Gastrocnemius medialis (tissue), 4 donors: ENCODE results near the gene STXBP4. TPM values are rescaled to one million over a fixed set of nuclear protein-coding genes. Genes with fewer than 3 reads are reported as not detected.

Source experiments
- ATAC-seq, 2 donors: fragments of 150-250 bp; one replicate each; pipeline ENCODE4 v1.9.1; 2016
- DNase-seq, 2 donors: peaks; one replicate each; pipeline ENCODE4 v3.0.0-alpha.2; 2019
- H3K27ac ChIP-seq, 4 donors: fragments of 200-600 bp; sonication (generic); 1 replicate in 1 of 4; 2 replicates in 3 of 4; pipeline ENCODE4 v1.5.1; 2016 to 2018; ENCODE audit warnings: mild to moderate bottlenecking in 2 of 4, moderate library complexity in 1 of 4
- H3K27me3 ChIP-seq, 3 donors: fragments of 200-600 bp; sonication (generic) in 2 of 3; 1 replicate in 1 of 3; 2 replicates in 2 of 3; pipeline versions ENCODE4 v1.5.1 to v1.6.0; 2016 to 2019; ENCODE audit warnings: mild to moderate bottlenecking in 1 of 3, moderate library complexity in 1 of 3
- H3K36me3 ChIP-seq, 2 donors: fragments of 200-600 bp; sonication (generic) in 1 of 2; one replicate each; pipeline ENCODE4 v1.5.1; 2017 to 2018
- H3K4me1 ChIP-seq, 2 donors: fragments of 200-600 bp; sonication (generic) in 1 of 2; one replicate each; pipeline ENCODE4 v1.5.1; 2016 to 2017; ENCODE audit warnings: mild to moderate bottlenecking in 2 of 2
- H3K4me3 ChIP-seq, 4 donors: fragments of 200-600 bp; sonication (generic) in 3 of 4; 1 replicate in 1 of 4; 2 replicates in 3 of 4; pipeline ENCODE4 v1.5.1; 2016 to 2019; ENCODE audit warnings: mild to moderate bottlenecking in 2 of 4
- H3K9me3 ChIP-seq, 3 donors: fragments of 200-600 bp; sonication (generic) in 2 of 3; 1 replicate in 1 of 3; 2 replicates in 2 of 3; pipeline ENCODE4 v1.5.1; 2016 to 2019
- POLR2A ChIP-seq, 2 donors: fragments of 450-650 bp; IDR thresholded peaks; one replicate each; pipeline ENCODE4 v1.6.1; 2017; ENCODE audit warnings: antibody characterized with exemption in 2 of 2, mild to moderate bottlenecking in 2 of 2, moderate library complexity in 2 of 2
- in situ Hi-C, 4 donors: fragments of 200-750 bp; cut with MboI; loops; one replicate each; pipeline versions ENCODE4 v1.15.0 to v1.8.0; 2017; ENCODE audit warnings: low sequenced_read_pairs in 4 of 4
- intact Hi-C: fragments of 100-400 bp; cut with DNase I; formaldehyde crosslinking; loops from one replicate; pipeline ENCODE4 v1.15.1; 2023; ENCODE audit warnings: low total_unique reads
- total RNA-seq, 4 donors: library from RNA; depleted of rRNA; stranded (reverse); fragments of >200 nt; gene quantifications; one replicate each; pipeline versions ENCODE4 v1.1.0 to v1.2.3, GENCODE V29; 2016
- TF ChIP-seq, protein P1 (sequence below), 5 experiments: fragments of 450-650 bp in 3 of 5; fragments of 200-600 bp in 2 of 5; sonication (generic) in 2 of 5; IDR thresholded peaks in 4 of 5; conservative IDR thresholded peaks in 1 of 5; 1 replicate in 4 of 5; 2 replicates in 1 of 5; pipeline ENCODE4 v1.5.1; 2016 to 2019; ENCODE audit warnings: antibody characterized with exemption in 5 of 5, mild to moderate bottlenecking in 3 of 5, moderate library complexity in 3 of 5

Gene STXBP4
- total RNA-seq, 4 donors from 2014 or later, result 1.4 to 20.7 (median 9.6) TPM

- Histone ChIP-seq H3K27ac (no peak overlapping the region), H3K4me1 (no peaks in the 10 kb centered on the region), H3K9me3 (no peaks in the 10 kb centered on the region), H3K36me3 (no peaks in the 10 kb centered on the region), H3K27me3 (no peaks in the 10 kb centered on the region), H3K4me3 (no peak overlapping the region)
- TF ChIP-seq, protein P1, sequence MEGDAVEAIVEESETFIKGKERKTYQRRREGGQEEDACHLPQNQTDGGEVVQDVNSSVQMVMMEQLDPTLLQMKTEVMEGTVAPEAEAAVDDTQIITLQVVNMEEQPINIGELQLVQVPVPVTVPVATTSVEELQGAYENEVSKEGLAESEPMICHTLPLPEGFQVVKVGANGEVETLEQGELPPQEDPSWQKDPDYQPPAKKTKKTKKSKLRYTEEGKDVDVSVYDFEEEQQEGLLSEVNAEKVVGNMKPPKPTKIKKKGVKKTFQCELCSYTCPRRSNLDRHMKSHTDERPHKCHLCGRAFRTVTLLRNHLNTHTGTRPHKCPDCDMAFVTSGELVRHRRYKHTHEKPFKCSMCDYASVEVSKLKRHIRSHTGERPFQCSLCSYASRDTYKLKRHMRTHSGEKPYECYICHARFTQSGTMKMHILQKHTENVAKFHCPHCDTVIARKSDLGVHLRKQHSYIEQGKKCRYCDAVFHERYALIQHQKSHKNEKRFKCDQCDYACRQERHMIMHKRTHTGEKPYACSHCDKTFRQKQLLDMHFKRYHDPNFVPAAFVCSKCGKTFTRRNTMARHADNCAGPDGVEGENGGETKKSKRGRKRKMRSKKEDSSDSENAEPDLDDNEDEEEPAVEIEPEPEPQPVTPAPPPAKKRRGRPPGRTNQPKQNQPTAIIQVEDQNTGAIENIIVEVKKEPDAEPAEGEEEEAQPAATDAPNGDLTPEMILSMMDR (IDR thresholded peaks at IDR 0.05 in 4 of 5, conservative IDR thresholded peaks at IDR 0.05 in 1 of 5), result no peak
- TF ChIP-seq POLR2A (IDR thresholded peaks at IDR 0.05), result no peak
- ATAC-seq, result no peak
- in situ Hi-C loops (no loop called here), intact Hi-C loops (no loop called here)
- DNase-seq, result no peak
These were observed 248.3 kb downstream of the STXBP4 start for GRCh38 chr17:55216888-55217287.

DNA sequence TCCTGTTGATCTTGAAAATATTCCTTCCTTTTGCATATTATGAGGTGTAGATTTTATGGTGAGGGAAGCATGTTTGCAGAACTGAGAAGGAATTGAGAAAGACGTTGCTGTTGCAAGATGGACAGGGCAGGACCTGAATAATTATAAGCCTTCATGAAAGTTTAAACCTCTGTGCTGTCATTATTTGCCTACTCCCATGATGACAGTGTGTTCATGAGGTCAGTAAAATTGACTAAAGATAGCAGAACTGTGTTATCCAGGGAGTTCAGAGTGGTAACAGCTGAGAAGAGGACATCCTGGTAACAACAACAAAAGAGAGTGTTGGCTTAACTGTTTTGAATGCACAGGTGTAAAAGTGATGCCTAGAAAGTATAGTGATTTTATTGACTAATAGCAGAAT lies 250.9 kb downstream of the STXBP4 start:
- ATAC-seq, result no peak
- no peak for TF ChIP-seq POLR2A (IDR thresholded peaks at IDR 0.05)
- TF ChIP-seq, protein P1 (IDR thresholded peaks at IDR 0.05 in 4 of 5, conservative IDR thresholded peaks at IDR 0.05 in 1 of 5), result no peak
- in situ Hi-C loops, result no loop called here
- Histone ChIP-seq H3K27me3 (no peaks in the 10 kb centered on the region), H3K36me3 (no peaks in the 10 kb centered on the region), H3K9me3 (no peaks in the 10 kb centered on the region), H3K4me3 (no peak overlapping the region), H3K4me1 (no peaks in the 10 kb centered on the region), H3K27ac (no peak overlapping the region)
- intact Hi-C loops, result no loop called here
- DNase-seq, result no peak

GRCh38 chr17:55219934-55220333 lies 251.4 kb downstream of the STXBP4 start:
- Histone ChIP-seq H3K27ac (no peak overlapping the region), H3K9me3 (no peaks in the 10 kb centered on the region), H3K36me3 (no peaks in the 10 kb centered on the region), H3K4me1 (no peaks in the 10 kb centered on the region), H3K27me3 (no peaks in the 10 kb centered on the region), H3K4me3 (no peak overlapping the region)
- intact Hi-C loops, result no loop called here
- DNase-seq (no peak), ATAC-seq (no peak)
- TF ChIP-seq POLR2A (IDR thresholded peaks at IDR 0.05), result no peak
- TF ChIP-seq, protein P1 (IDR thresholded peaks at IDR 0.05 in 4 of 5, conservative IDR thresholded peaks at IDR 0.05 in 1 of 5), result no peak
- in situ Hi-C loops, result no loop called here

Other genes starting within 250 kb of the STXBP4 start
- gene TOM1L1, start 67.9 kb upstream of the STXBP4 start, total RNA-seq, result 1 to 10 TPM; 2.3 to 4.7 (median 4.2) TPM
- 10 to 100 TPM; 36.4 to 77.2 (median 67.6) TPM for gene COX11, start 111 bp upstream of the STXBP4 start, total RNA-seq